GM23338 (cell line): ENCODE data around the gene QRFPR. TPM values are rescaled to one million over a fixed set of nuclear protein-coding genes. Genes with fewer than 3 reads are reported as not detected.

Experiments
- ATAC-seq: fragments of 200-7000 bp; cut with Tn5 transposase; 3 replicates; pipeline ENCODE4 v1.9.1; 2020
- DNase-seq: peaks from one replicate; pipeline ENCODE4 v3.0.0-alpha.2; 2015; ENCODE audit warnings: low spot score
- H2AFZ ChIP-seq: fragments of 200-600 bp; sonication (generic); 2 replicates; pipeline ENCODE4 v1.8.0; 2016; ENCODE audit warnings: antibody characterized with exemption, mild to moderate bottlenecking, moderate library complexity
- H3F3A ChIP-seq: fragments of 200-600 bp; sonication (generic); replicated peaks from 2 replicates; pipeline ENCODE4 v1.8.0; 2017; ENCODE audit warnings: antibody characterized with exemption, mixed run types, low read depth
- H3K27ac ChIP-seq: fragments of 200-600 bp; sonication (generic); 2 replicates; pipeline ENCODE4 v1.6.1; 2016; ENCODE audit warnings: low read depth
- H3K27me3 ChIP-seq: fragments of 200-600 bp; sonication (generic); 2 replicates; pipeline ENCODE4 v1.8.0; 2016; ENCODE audit warnings: mild to moderate bottlenecking, mixed run types, moderate library complexity; ENCODE audit not compliant: insufficient read depth
- H3K36me3 ChIP-seq: fragments of 200-600 bp; sonication (generic); 2 replicates; pipeline ENCODE4 v1.8.0; 2016; ENCODE audit warnings: mild to moderate bottlenecking; ENCODE audit not compliant: insufficient read depth
- H3K4me1 ChIP-seq: fragments of 200-600 bp; sonication (generic); 2 replicates; pipeline ENCODE4 v1.8.0; 2016; ENCODE audit warnings: mild to moderate bottlenecking, moderate library complexity; ENCODE audit not compliant: insufficient read depth
- H3K4me2 ChIP-seq: fragments of 200-600 bp; sonication (generic); 2 replicates; pipeline ENCODE4 v1.7.1; 2017; ENCODE audit warnings: mixed run types
- H3K4me3 ChIP-seq: fragments of 200-600 bp; sonication (generic); 2 replicates; pipeline ENCODE4 v1.6.1; 2016; ENCODE audit warnings: mixed run types
- H3K79me2 ChIP-seq: fragments of 200-600 bp; sonication (generic); replicated peaks from 2 replicates; pipeline ENCODE4 v1.8.0; 2017; ENCODE audit warnings: mild to moderate bottlenecking; ENCODE audit not compliant: insufficient read depth
- H3K9me2 ChIP-seq: fragments of 200-600 bp; sonication (generic); 2 replicates; pipeline ENCODE4 v1.8.0; 2017; ENCODE audit not compliant: insufficient read depth
- H4K20me1 ChIP-seq: fragments of 200-600 bp; sonication (generic); replicated peaks from 2 replicates; pipeline ENCODE4 v1.8.0; 2017; ENCODE audit warnings: mild to moderate bottlenecking; ENCODE audit not compliant: insufficient read depth
- H3K27ac Mint-ChIP-seq: 2 replicates; pipeline ENCODE4 v1.8.0; 2020; ENCODE audit warnings: inconsistent platforms, mild to moderate bottlenecking, moderate library complexity, mixed read lengths
- H3K27me3 Mint-ChIP-seq: 3 replicates; pipeline ENCODE4 v1.8.0; 2022; ENCODE audit warnings: low read depth, mild to moderate bottlenecking, moderate library complexity, mixed read lengths, inconsistent platforms; ENCODE audit not compliant: insufficient read depth, poor library complexity
- H3K36me3 Mint-ChIP-seq: 3 replicates; pipeline ENCODE4 v1.8.0; 2021; ENCODE audit warnings: low read depth, mild to moderate bottlenecking, inconsistent platforms, moderate library complexity, mixed read lengths
- H3K4me1 Mint-ChIP-seq: 3 replicates; pipeline ENCODE4 v1.8.0; 2020; ENCODE audit warnings: mild to moderate bottlenecking, inconsistent platforms, mixed read lengths
- H3K4me3 Mint-ChIP-seq: 3 replicates; pipeline ENCODE4 v1.8.0; 2021; ENCODE audit warnings: moderate library complexity, mild to moderate bottlenecking, inconsistent platforms, mixed read lengths
- H3K9me3 Mint-ChIP-seq: 3 replicates; pipeline ENCODE4 v1.8.0; 2020; ENCODE audit warnings: moderate library complexity, mild to moderate bottlenecking, inconsistent platforms, mixed read lengths
- CREB1 ChIP-seq: fragments of 250-450 bp; sonication (Bioruptor Pico); IDR thresholded peaks from 2 replicates; pipeline ENCODE4 v1.5.0; 2020; ENCODE audit warnings: low read depth, mild to moderate bottlenecking, moderate library complexity
- EZH2 ChIP-seq: fragments of 200-600 bp; sonication (generic); IDR thresholded peaks from one replicate; pipeline ENCODE4 v1.8.0; 2017; ENCODE audit warnings: antibody characterized with exemption, mild to moderate bottlenecking, low read depth; ENCODE audit not compliant: unreplicated experiment
- EZH2phosphoT487 ChIP-seq: fragments of 200-600 bp; sonication (generic); IDR thresholded peaks from one replicate; pipeline ENCODE4 v1.8.1; 2018; ENCODE audit warnings: antibody characterized with exemption; ENCODE audit not compliant: unreplicated experiment
- JUNB ChIP-seq: IDR thresholded peaks from one replicate; pipeline ENCODE4 v1.6.1; 2016; ENCODE audit warnings: antibody characterized with exemption; ENCODE audit not compliant: unreplicated experiment
- POLR2AphosphoS5 ChIP-seq: IDR thresholded peaks from 2 replicates; pipeline ENCODE4 v1.6.1; 2016; ENCODE audit warnings: antibody characterized with exemption, low read depth
- ZNF331 ChIP-seq: fragments of 250-450 bp; sonication (Bioruptor Pico); IDR thresholded peaks from 2 replicates; pipeline ENCODE4 v1.5.0; 2020; ENCODE audit warnings: low read depth, mild to moderate bottlenecking, moderate library complexity
- polyA plus RNA-seq: library from polyadenylated mRNA; unstranded; fragments of >200 nt; fragmentation: Nextera tagmentation; extraction: Ambion mirVana; gene quantifications from 2 replicates; pipeline ENCODE4 v1.2.1, GENCODE V29; 2016
- total RNA-seq: library from RNA; depleted of rRNA; stranded (reverse); fragments of >200 nt; shearing (Covaris generic); gene quantifications from 2 replicates; pipeline ENCODE4 v1.2.3, GENCODE V29; 2014
- TF ChIP-seq, protein P1 (sequence below): fragments of 250-450 bp; sonication (Bioruptor Pico); IDR thresholded peaks from 2 replicates; pipeline ENCODE4 v1.5.0; 2020; ENCODE audit warnings: mild to moderate bottlenecking, moderate library complexity
- TF ChIP-seq, protein P2 (sequence below): IDR thresholded peaks from one replicate; pipeline ENCODE4 v1.6.1; 2018; ENCODE audit warnings: antibody characterized with exemption; ENCODE audit not compliant: unreplicated experiment

The QRFPR gene
- total and polyA plus RNA-seq, 2 experiments from 2014 or later, result 0.27 to 1.3 TPM

GRCh38 chr4:121338518-121338917 lies 42.3 kb downstream of the QRFPR start:
- Histone ChIP-seq H4K20me1 (no peaks in the 10 kb centered on the region), H3K27ac (no peak overlapping the region), H3K36me3 (no peaks in the 10 kb centered on the region), H3F3A (no peaks in the 10 kb centered on the region), H3K9me2 (peaks cover 7% of the 10 kb centered on the region; the same call in 1 of the 2 replicates), H3K27me3 (no peaks in the 10 kb centered on the region), H2AFZ (no peak overlapping the region), H3K79me2 (no peaks in the 10 kb centered on the region), H3K4me2 (no peak overlapping the region), H3K4me3 (no peak overlapping the region), H3K4me1 (no peaks in the 10 kb centered on the region)
- ATAC-seq (no peak), DNase-seq (no peak)
- no peaks in the 10 kb centered on the region for H3K27me3 Mint-ChIP-seq
- no peaks in the 10 kb centered on the region for H3K36me3 Mint-ChIP-seq
- no peaks in the 10 kb centered on the region for H3K9me3 Mint-ChIP-seq
- no peak for TF ChIP-seq ZNF331
- TF ChIP-seq, protein P1, sequence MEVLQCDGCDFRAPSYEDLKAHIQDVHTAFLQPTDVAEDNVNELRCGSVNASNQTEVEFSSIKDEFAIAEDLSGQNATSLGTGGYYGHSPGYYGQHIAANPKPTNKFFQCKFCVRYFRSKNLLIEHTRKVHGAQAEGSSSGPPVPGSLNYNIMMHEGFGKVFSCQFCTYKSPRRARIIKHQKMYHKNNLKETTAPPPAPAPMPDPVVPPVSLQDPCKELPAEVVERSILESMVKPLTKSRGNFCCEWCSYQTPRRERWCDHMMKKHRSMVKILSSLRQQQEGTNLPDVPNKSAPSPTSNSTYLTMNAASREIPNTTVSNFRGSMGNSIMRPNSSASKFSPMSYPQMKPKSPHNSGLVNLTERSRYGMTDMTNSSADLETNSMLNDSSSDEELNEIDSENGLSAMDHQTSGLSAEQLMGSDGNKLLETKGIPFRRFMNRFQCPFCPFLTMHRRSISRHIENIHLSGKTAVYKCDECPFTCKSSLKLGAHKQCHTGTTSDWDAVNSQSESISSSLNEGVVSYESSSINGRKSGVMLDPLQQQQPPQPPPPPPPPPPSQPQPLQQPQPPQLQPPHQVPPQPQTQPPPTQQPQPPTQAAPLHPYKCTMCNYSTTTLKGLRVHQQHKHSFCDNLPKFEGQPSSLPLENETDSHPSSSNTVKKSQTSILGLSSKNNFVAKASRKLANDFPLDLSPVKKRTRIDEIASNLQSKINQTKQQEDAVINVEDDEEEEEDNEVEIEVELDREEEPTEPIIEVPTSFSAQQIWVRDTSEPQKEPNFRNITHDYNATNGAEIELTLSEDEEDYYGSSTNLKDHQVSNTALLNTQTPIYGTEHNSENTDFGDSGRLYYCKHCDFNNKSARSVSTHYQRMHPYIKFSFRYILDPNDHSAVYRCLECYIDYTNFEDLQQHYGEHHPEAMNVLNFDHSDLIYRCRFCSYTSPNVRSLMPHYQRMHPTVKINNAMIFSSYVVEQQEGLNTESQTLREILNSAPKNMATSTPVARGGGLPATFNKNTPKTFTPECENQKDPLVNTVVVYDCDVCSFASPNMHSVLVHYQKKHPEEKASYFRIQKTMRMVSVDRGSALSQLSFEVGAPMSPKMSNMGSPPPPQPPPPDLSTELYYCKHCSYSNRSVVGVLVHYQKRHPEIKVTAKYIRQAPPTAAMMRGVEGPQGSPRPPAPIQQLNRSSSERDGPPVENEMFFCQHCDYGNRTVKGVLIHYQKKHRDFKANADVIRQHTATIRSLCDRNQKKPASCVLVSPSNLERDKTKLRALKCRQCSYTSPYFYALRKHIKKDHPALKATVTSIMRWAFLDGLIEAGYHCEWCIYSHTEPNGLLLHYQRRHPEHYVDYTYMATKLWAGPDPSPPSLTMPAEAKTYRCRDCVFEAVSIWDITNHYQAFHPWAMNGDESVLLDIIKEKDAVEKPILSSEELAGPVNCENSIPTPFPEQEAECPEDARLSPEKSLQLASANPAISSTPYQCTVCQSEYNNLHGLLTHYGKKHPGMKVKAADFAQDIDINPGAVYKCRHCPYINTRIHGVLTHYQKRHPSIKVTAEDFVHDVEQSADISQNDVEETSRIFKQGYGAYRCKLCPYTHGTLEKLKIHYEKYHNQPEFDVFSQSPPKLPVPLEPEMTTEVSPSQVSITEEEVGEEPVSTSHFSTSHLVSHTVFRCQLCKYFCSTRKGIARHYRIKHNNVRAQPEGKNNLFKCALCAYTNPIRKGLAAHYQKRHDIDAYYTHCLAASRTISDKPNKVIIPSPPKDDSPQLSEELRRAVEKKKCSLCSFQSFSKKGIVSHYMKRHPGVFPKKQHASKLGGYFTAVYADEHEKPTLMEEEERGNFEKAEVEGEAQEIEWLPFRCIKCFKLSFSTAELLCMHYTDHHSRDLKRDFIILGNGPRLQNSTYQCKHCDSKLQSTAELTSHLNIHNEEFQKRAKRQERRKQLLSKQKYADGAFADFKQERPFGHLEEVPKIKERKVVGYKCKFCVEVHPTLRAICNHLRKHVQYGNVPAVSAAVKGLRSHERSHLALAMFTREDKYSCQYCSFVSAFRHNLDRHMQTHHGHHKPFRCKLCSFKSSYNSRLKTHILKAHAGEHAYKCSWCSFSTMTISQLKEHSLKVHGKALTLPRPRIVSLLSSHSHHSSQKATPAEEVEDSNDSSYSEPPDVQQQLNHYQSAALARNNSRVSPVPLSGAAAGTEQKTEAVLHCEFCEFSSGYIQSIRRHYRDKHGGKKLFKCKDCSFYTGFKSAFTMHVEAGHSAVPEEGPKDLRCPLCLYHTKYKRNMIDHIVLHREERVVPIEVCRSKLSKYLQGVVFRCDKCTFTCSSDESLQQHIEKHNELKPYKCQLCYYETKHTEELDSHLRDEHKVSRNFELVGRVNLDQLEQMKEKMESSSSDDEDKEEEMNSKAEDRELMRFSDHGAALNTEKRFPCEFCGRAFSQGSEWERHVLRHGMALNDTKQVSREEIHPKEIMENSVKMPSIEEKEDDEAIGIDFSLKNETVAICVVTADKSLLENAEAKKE, result no peak
- no peak for TF ChIP-seq POLR2AphosphoS5
- no peak for TF ChIP-seq JUNB
- TF ChIP-seq EZH2phosphoT487, result no peak
- TF ChIP-seq, protein P2, sequence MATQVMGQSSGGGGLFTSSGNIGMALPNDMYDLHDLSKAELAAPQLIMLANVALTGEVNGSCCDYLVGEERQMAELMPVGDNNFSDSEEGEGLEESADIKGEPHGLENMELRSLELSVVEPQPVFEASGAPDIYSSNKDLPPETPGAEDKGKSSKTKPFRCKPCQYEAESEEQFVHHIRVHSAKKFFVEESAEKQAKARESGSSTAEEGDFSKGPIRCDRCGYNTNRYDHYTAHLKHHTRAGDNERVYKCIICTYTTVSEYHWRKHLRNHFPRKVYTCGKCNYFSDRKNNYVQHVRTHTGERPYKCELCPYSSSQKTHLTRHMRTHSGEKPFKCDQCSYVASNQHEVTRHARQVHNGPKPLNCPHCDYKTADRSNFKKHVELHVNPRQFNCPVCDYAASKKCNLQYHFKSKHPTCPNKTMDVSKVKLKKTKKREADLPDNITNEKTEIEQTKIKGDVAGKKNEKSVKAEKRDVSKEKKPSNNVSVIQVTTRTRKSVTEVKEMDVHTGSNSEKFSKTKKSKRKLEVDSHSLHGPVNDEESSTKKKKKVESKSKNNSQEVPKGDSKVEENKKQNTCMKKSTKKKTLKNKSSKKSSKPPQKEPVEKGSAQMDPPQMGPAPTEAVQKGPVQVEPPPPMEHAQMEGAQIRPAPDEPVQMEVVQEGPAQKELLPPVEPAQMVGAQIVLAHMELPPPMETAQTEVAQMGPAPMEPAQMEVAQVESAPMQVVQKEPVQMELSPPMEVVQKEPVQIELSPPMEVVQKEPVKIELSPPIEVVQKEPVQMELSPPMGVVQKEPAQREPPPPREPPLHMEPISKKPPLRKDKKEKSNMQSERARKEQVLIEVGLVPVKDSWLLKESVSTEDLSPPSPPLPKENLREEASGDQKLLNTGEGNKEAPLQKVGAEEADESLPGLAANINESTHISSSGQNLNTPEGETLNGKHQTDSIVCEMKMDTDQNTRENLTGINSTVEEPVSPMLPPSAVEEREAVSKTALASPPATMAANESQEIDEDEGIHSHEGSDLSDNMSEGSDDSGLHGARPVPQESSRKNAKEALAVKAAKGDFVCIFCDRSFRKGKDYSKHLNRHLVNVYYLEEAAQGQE, result no peak
- TF ChIP-seq CREB1, result no peak
- no peak for TF ChIP-seq EZH2
- H3K4me1 Mint-ChIP-seq, result peaks cover 6% of the 10 kb centered on the region; the same call in 1 of the 3 replicates
- H3K27ac Mint-ChIP-seq, result no peak overlapping the region
- no peak overlapping the region for H3K4me3 Mint-ChIP-seq
